ENCODE results near the gene ALDH3A1.

ALDH3A1 gene

DNA sequence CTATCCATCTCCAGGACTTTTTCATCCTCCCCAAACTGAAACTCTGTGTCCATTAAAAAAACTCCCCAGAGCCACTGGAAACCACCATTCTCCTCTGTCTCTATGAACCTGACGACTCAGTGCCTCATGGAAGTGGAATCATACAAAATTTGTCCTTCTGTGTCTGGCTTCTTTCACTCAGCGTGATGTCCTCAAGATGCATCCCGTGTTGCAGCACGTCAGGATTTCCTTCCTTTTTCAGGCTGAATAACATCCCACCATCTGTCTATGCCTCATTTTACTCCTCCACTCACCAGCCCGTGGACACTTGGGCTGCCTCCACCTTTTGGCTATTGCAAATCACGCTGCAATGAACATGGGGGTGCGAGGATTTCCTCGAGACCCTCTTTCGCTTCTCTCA is 12.6 kb upstream of the ALDH3A1 start:
- DNase-seq (ENCODE audit: low read depth in 3 of 3, low spot score in 1 of 3), result no peak

DNA sequence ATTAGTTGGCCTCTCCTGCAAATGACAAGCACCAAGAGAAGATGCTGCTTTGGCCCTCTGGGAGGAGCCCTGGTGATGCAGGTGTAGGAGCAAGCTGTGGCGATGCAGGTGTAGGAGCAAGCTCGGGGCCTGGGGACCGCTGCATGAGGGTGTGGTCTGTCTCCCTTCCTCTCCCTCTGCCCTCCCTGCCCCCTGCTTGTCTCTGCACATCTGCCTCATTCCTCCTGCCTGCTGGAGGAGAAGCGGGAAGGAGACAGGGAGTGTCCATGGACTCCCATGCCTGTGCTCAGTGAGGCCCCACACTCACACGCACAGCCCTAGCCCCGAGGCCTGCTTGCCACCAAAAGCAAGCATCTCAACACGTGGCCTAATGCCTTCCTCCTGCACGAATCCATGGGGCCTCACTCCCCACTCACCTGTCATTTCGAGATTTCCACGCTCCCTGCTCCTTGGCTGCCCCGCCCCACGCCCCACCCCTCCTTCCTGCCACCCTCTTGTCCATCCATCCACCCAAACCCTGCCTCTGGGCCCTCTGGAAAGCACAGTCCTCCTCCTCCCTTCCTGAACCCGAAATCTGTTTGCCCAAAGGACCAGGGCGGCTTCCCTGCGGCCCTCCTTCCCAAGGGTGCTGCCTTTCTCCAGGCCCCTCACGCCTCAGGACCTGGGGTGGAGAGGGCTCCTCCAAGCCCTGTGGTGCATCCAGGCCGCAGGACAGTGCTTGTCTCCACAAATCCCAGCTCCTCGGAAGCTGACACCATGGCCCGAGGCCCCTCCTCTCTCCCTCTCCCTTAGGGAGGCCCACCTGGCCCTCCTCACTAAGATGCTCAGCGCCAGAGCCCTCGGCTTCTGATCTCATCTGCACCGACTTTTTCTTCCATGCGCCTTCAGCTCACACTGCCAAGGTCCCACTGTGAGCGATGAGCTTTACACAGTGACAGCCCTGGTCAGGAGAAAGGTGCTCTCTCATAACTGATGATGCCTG is 11.8 kb upstream of the ALDH3A1 start:
- DNase-seq (ENCODE audit: low read depth in 3 of 3, low spot score in 1 of 3), result no peak

DNA sequence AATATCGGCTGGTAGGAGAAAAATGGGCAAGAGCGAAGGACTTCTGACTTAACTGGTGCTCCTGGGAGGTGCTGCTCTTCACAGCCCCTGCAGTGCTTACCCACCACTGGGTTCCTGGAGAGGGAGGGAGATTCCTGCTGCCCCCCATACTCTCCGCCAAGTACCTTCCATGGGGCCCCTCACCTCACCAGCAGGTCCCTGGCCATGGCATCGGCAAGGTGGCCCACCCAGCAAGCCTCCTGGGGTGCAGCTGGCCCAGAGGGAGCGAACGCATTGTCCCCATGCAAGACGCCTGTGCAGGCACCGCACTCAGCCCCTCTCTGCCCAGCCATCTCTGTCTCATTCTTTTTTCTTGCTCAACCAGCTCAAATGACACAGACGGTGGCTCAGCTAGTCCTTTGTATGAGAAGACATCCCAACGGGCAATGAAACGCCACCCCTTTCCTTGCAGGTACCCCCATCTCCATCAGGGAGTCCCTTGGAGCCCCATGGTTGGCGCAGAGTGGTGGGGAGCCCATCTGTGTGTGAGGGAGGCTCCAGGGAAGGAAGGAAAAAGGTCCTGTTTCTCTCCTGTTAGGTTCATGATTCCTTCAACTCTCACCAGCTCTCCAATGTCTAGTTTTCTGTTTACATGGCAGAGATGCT is 9.6 kb upstream of the ALDH3A1 start:
- no peak for DNase-seq (ENCODE audit: low read depth in 3 of 3, low spot score in 1 of 3)

DNA sequence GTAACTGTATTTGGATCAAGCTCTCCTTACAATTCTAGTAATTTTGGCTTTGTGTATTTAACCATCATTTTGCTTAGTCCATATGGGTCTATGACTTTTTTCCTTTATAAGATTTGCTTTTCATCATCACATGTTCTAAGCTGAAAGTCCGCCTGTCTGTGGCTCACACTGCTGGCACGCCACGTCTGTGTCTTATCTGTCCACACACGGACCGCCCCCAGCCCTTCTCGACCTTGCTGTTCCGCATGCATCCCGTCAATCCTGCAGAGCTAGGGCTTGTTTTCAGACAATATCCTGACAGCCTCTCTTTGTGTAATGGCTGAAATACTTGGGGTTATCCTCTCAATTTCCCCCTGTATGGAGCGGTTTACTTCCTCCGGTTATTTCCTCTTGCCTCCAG is 8.4 kb upstream of the ALDH3A1 start:
- no peak for DNase-seq (ENCODE audit: low read depth in 3 of 3, low spot score in 1 of 3)

DNA sequence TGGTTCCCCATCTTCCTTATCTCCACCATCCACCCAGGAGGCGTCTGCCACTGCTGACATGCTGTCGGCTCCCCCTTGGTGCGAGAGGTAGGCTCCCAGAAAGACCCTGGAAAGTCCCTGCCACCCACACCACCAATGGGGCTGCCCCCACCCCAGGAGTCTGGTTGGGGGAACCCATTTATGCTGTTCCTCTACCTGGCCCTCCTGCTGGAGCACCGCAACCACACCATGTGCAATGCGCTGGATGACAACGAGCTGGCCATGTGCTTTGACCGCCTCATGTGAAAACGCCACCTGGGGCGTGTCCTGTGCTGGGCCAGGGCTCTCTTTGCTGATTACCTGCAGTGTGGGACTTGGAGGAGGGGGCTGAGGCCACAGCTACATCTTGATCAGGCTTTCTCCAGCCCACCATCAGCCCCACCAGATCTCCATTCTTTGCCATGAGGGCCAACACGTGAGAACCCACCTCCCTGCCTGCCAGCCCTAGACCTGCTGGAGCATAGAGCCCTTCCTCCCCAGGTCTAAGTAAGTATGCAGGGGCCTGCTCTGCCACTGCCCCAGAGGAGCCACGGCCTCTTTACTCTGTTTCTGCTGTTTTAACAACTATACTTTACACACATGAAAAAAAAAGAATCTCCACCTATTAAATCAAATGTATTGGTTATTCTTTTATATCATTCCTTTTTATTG is 7.9 kb upstream of the ALDH3A1 start:
- no peak for DNase-seq (ENCODE audit: low read depth in 3 of 3, low spot score in 1 of 3)

DNA sequence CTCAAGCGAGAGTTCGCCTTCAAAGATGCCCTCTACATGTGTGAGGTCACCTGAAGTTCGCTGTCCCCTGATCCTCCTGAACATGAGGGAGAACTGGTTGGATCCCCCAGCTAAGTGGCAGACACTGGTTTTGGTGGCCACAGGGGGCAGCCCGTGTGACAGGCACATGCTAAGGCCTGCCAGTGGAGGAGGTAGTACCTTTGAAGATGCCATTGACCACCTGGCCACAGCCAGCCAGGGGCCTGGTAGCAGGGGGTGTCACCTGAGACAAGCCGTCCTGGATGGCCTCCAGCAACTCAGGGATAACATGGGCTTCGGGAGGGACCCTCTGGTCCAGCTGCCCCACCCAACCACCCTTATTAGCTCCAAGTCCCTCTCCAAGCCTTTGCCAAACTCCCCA is 7.3 kb upstream of the ALDH3A1 start:
- DNase-seq (ENCODE audit: low read depth in 3 of 3, low spot score in 1 of 3), result no peak

DNA sequence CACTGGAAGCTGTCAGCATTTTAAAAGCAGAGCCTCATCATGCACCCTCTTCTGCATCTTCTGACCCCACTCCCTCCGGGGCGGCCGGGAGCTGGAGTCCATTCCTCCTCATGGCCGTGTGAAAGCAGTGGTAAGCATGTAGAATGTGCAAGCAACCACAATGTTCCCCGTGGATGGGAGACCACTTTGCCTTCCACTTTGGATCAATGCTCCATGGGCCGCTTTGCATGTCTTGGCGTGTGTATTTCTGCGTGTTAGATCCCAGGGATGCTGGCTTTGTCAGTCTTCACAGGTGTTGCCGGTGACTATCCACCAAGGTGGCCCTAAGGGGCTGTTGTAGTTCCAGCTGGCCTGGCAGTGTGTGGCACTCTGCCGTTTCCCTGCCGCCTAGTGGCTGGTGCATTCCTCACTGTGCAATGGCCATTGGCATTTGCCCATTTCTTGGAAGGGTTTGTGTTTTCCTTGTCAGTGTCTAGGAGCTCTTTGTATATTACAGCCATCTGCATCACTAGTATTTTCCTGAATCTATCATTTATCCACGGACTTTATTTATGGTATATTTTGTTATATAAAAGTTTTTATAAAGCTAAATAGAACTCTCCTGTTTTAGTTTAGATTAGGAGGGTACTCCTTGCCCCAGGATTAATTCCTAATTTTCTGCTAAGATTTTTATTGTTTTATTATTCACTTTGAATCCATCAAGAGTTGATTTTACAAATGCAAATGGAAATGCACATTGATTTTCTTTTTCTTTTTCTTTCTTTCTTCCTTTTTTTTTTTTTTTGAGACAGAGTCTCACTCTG is 5.8 kb upstream of the ALDH3A1 start:
- no peak for DNase-seq (ENCODE audit: low read depth in 3 of 3, low spot score in 1 of 3)

DNA sequence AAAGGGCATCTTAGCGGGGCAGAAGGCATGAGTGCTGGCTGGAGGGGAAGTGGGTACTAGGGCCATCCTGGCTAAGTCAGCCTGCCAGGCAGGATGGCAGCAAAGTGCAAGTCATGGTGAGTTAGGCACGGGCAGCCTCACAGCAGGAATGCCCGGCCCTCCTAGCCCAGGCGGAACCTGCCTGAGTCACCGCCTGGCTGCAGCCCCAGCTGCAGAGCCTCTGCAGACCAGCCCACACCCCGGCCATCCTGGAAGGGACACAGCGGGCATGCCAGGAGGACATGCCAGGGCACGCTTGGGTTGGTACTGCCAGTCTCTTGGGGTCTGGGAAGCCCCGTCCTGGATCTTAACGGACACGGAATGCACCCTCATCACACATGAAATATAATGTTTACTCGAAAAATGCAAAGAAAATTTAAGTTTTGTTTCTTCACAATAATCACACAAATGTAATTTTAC is 5.0 kb upstream of the ALDH3A1 start:
- DNase-seq (ENCODE audit: low read depth in 3 of 3, low spot score in 1 of 3), result no peak

DNA sequence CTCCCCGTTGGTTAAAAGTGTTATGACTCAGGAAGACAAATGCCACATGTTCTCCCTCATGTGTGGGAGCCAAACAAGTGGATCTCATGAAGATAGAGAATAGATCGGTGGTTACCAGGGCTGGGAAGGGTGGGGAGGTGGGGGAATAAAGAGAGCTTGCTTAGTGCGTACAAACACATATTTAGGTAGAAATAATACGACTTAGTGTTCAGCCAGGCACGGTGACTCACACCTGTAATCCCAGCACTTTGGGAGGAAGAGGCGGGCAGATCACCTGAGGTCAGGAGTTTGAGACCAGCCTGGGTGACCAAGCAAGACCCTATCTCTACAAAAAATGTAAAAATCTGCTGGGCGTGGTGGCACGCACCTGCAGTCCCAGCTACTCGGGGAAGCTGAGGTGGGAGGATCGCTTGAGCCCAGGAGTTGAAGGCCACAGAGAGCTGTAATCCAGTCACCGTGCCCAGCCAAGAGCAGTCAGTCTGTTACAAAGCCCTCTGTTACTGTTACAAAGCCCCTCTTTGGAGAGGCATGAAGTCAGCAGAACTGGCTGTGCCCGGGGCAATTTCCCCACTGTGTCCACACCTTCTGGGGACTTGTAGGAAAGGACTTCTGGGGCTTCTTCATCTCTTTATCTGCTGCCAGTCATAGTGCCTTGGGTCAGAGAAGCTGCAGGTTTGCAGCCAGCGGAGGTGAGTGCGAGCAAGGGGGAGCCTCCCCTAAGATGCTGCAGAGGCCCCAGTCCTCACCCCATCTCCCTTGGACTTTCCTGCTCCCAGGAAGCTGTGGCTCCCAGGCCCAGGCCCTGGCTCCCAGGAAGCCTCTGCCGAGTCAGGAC is 4.3 kb upstream of the ALDH3A1 start:
- no peak for DNase-seq (ENCODE audit: low read depth in 3 of 3, low spot score in 1 of 3)

DNA sequence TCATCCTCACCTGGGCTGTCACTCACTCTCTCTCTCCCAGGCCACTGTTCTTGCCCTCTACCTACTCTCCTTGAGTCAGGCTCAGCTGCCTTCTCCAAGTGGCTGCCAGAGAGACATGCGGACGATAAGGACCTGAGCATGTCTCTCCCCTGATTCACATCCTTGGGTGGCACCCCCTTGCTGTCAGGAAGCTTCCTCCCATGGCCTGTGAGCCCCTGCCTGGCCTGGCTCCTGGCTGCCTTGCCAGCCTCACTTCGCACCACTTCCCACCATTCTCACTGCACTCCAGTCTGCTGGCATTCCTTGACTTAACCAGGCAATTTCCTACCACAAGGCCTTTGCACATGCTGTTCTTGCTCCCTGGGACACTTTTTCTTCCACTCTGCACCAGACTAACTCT is 2.7 kb upstream of the ALDH3A1 start:
- no peak for DNase-seq (ENCODE audit: low read depth in 3 of 3, low spot score in 1 of 3)

DNA sequence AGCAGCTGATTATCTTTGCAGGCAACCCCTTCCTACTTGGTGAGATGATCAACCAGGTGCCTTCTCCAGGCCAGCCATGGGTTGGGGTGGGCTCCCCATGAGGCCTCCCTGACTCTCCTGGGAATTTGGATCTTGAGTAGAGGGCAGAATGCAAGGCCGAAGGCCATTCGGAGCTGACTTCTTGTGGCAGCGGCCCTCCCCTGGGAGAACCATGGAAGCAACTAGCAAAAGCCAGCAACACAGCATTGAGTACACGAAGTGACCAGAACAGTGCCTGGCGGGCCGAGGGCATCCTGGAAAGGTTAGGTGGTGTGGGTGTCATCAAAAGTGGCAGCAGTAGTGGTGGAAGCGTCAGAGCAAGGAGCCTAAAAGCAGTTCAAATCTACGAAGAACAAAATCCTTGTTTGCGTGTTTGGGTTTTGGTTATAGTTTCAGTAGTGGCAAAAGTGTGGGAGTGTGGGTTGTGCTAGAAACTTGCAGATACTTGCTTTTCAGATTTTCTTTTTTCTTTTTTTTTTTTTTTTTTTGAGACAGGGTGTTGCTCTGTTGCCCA is 2.0 kb upstream of the ALDH3A1 start:
- DNase-seq (ENCODE audit: low read depth in 3 of 3, low spot score in 1 of 3), result no peak

DNA sequence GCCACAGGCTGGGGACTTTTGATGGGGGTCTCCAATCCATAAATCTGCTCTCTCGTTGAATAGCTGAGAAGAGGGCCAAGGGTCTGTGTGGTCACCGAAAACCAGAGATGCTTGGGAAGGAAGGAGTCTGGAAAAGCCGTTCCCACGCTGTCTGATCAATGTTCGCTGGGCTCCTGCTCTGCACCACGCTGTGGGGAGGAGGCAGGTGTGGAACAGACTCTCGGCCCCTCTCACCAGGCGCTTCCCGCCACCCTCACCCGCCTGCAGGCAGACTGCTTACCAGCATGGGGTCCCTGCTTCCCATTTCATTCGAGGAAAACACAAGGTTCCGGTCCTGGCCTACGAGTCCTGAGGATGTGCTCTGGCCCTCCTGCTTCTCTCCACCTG is 702 bp upstream of the ALDH3A1 start:
- DNase-seq (ENCODE audit: low read depth in 3 of 3, low spot score in 1 of 3), result no peak

DNA sequence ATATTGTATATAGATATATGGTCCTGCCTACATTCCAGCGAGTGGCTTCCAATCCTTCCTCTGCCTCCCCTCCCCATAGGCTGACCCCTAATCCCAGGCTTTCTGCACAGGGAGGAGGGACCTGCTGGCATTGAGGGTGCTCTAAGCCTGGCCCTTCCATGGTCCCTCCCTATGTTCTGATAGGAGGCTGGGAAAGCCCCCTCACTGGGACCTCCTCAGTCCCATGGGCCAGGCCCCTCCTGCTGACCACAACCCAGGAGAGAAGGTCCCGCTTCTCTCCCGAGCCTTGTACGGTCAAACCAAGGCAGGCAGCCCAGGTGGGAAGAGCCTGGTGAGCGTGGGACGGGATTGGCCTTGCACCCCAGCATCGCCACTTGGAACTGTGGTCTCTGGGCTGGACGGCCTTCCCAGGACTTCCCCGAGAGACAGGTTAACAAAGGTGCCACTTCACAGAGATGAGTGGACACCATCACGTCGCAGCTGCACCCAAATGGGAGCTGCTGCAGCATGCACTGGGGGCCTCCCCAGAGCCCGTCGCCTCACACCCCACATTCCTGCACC is 859 bp downstream of the ALDH3A1 start:
- no peak for DNase-seq (ENCODE audit: low read depth in 3 of 3, low spot score in 1 of 3)

DNA sequence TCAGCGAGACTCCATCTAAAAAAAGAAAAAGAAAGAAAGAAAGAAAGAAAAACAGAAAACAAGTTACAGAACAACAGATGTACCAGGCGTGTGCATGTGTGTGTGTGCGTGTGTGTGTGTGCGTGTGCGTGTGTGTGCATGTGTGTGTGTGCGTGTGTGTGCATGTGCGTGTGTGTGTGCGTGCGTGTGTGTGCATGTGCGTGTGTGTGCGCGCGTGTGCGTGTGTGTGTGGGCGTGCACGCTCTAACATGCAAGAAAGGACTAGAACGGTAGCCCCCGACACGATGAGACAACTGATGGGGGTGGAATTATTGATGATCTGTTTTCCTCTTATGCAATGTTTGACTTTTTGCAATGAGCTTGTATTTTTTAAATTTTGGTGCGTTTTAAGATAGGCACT is 1.6 kb downstream of the ALDH3A1 start:
- DNase-seq (ENCODE audit: low read depth in 3 of 3, low spot score in 1 of 3), result no peak

DNA sequence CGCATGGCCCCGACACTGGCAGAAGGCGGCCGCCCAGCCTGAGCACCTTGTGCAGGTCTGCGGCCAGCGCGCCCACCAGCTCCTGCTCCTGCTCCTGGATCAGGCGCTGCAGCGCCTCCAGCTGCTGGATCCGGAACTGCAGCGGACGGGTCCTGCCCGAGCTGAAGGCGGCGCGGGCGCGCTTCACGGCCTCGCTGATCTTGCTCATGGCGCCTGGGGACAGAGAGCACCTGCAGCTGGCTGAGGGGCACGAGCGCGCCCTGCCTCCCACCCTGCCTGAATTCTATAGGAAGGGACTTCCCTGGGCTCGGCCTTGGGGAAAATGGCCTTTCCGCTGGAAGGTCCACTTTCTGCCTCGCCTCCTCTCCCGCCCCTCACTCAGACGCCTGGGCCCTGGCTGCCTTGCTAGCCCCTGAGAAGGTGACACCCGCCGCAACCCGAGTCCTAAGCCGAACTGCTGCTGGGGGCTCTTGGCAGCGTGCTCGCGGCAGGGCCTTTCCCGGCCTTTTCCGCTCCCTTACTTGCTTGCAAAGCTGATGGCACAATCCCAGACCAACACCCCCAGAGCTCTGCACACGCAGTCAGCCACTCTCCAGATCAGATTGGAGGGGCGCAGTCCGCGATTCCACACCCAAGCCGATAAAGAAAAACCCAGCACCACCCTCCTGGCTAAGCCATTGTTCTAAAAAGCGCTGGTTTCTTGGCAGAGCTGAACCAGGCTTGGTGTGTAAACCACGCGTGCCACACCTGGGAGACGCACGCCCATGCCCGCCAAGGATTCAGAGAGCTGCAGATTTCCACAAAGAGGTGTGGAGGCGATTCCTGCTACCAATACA is 3.0 kb downstream of the ALDH3A1 start:
- DNase-seq (ENCODE audit: low read depth in 3 of 3, low spot score in 1 of 3), result peak; percentile 43 to 84 (median 69)

DNA sequence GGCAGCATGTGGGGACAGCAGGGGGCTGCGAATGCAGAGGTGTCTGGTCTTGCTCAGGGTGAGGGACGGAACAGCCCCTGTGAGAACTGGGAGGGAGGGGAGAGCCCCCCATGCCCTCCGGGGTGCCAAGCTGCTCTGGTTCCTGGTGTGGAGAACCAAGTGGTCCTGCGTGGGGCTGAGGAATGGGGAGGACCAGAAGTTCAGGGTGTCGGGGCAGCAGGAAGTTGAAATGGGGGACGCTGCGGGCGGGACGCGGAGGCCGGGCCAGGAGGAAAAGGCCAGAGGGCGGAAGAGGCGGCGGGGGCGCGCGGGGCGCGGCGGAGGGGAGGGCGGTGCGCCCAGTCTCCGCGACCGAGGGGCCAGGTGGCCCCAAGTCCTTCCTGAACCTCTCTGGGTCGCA is 3.6 kb downstream of the ALDH3A1 start:
- DNase-seq (ENCODE audit: low read depth in 3 of 3, low spot score in 1 of 3), result no peak

DNA sequence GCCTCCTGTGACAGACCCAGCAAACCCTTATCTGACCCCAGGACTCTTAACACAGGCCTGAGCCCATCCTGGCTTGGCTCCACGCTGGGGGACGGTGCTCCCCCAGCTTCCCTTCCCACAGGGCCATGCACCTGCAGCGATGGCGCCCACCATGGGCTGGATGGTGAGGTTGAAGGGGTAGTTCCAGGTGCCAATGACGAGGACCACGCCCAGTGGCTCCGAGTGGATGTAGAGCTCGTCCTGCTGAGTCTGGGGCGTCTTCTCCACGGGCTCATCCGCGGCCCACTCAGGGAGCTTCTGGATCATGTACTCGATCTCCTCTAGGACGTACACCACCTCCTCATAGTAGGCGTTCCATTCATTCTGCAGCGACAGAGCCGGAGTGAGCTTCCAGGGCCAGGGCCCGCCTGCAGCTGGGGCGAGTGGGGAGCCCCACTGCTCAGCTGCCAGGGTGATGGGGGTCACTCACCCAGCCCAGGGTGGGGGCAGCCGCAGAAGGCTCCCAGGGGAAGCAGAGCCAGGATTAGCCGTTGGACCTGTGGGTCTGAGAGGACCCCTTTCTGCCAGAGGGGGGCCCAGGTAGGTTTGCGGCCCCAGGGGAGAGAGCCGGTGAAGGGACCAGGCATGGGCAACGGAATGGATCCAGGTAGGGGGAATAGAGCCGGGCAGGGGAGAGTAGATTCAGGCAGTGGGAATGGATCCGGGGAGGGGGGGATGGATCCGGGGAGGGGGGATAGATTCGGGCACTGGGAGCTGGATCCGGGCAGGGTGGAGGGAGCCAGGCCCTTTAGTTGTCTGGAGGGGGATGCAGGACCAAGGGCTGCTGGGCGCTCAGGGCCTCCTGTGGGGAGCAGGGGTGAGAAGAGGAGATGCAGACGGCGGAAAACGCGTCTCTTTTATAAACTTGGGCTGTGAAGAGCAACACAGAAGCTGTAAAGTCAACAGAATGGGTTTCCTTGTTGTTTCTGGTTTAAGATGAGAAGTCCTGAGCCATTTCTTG is 4.7 kb downstream of the ALDH3A1 start:
- no peak for DNase-seq (ENCODE audit: low read depth in 3 of 3, low spot score in 1 of 3)
